K562 (cell line): ENCODE measurements around the gene CLDN24. TPM values are rescaled to one million over a fixed set of nuclear protein-coding genes. Genes with fewer than 3 reads are reported as not detected.

Experiments used
- CBX5 ChIP-seq: IDR thresholded peaks from 2 replicates; pipeline ENCODE4 v1.6.1; 2014; ENCODE audit warnings: low read depth, borderline replicate concordance
- DPF2 ChIP-seq: fragments of 450-650 bp; IDR thresholded peaks from 2 replicates; pipeline ENCODE4 v1.6.1; 2016
- NR1H2 ChIP-seq: sonication (generic); formaldehyde crosslinking; IDR thresholded peaks from 2 replicates; pipeline ENCODE4 v1.4.0; 2020; ENCODE audit warnings: mild to moderate bottlenecking, missing genetic modification reagents
- PCBP2 ChIP-seq: fragments of 200-400 bp; formaldehyde crosslinking; IDR thresholded peaks from 2 replicates; pipeline ENCODE4 v1.6.1; 2018; ENCODE audit warnings: low read length, low read depth, mild to moderate bottlenecking, moderate library complexity; ENCODE audit not compliant: poor library complexity, severe bottlenecking
- PHTF2 ChIP-seq: fragments of 250-450 bp; sonication (Bioruptor Pico); IDR thresholded peaks from 2 replicates; pipeline ENCODE4 v1.5.0; 2021; ENCODE audit warnings: mild to moderate bottlenecking
- TOE1 ChIP-seq, 2 experiments: fragments of 450-650 bp in 1 of 2; sonication (generic) in 1 of 2; formaldehyde crosslinking in 1 of 2; IDR thresholded peaks; 2 replicates each; pipeline versions ENCODE4 v1.7.1 to v1.8.0; 2016 to 2022; ENCODE audit warnings: borderline replicate concordance in 2 of 2, mild to moderate bottlenecking in 2 of 2, antibody characterized with exemption in 1 of 2, inconsistent platforms in 1 of 2, low read depth in 1 of 2, missing genetic modification reagents in 1 of 2, moderate library complexity in 1 of 2
- YY1 ChIP-seq, 3 experiments: IDR thresholded peaks; 2 replicates each; pipeline ENCODE4 v1.6.1; 2011; ENCODE audit warnings: low read length in 2 of 3, mild to moderate bottlenecking in 2 of 3, moderate library complexity in 2 of 3, borderline replicate concordance in 1 of 3, control low read depth in 1 of 3, low read depth in 1 of 3; ENCODE audit not compliant: insufficient read depth in 3 of 3, insufficient replicate concordance in 2 of 3, control insufficient read depth in 1 of 3, insufficient read length in 1 of 3; ENCODE audit errors: extremely low read depth in 1 of 3
- polyA plus RNA-seq, 8 experiments: library from polyadenylated mRNA; depleted of rRNA in 4 of 8; stranded (reverse) in 5 of 8; unstranded in 3 of 8; fragments of >200 nt; fragmentation: Nextera tagmentation in 2 of 8; fragmentation: Illumina TruSeq in 1 of 8; extraction: Ambion mirVana in 2 of 8; extraction: Trizol in 1 of 8; gene quantifications; 2 replicates each; pipeline versions ENCODE4 v1.2.1 to v1.2.3, GENCODE V29; 2011 to 2014; ENCODE audit warnings: inconsistent platforms in 1 of 8, missing spikeins in 1 of 8
- total RNA-seq, 7 experiments: library from RNA; depleted of rRNA in 6 of 7; stranded (reverse); fragments of >200 nt in 6 of 7; fragmentation: Illumina TruSeq in 2 of 7; extraction: Trizol in 2 of 7; gene quantifications; 2 replicates each; pipeline versions ENCODE4 v1.2.1 to v1.2.3, GENCODE V29; 2011 to 2021; ENCODE audit warnings: low replicate concordance in 1 of 7
- TF ChIP-seq, protein P1 (sequence below): fragments of 200-800 bp; sonication (Bioruptor generic); IDR thresholded peaks from 2 replicates; pipeline ENCODE4 v1.6.1; 2016; ENCODE audit warnings: missing genetic modification characterization, missing compliant biosample characterization

CLDN24 gene
- total and polyA plus RNA-seq, 9 of the 15 experiments (the other 6 are each of a cell fraction or from before 2014, with no cell fraction given): not detected

GRCh38 chr4:183348706-183349659 lies 26.8 kb upstream of the CLDN24 start (continued):
- TF ChIP-seq PCBP2 (no peak), YY1 (IDR thresholded peaks at IDR 0.05; ENCODE audit: borderline replicate concordance in 1 of 3, control insufficient read depth in 1 of 3, extremely low read depth in 1 of 3, insufficient read depth in 3 of 3, insufficient read length in 1 of 3, insufficient replicate concordance in 2 of 3, low read depth in 1 of 3, low read length in 2 of 3) (peak in 1 of 3 experiments; percentile 78), DPF2 (peak; percentile 66), NR1H2 (CRISPR knock-in tag) (no peak), TOE1 (IDR thresholded peaks at IDR 0.05; ENCODE audit: borderline replicate concordance) (no peak), TOE1 (CRISPR knock-in tag; IDR thresholded peaks at IDR 0.05; ENCODE audit: borderline replicate concordance, low read depth) (0 out of 2 replicates have a peak, but pooled peaks have one; percentile 63), CBX5 (no peak), PHTF2 (CRISPR knock-in tag) (peak; percentile 97)
- TF ChIP-seq, protein P1, sequence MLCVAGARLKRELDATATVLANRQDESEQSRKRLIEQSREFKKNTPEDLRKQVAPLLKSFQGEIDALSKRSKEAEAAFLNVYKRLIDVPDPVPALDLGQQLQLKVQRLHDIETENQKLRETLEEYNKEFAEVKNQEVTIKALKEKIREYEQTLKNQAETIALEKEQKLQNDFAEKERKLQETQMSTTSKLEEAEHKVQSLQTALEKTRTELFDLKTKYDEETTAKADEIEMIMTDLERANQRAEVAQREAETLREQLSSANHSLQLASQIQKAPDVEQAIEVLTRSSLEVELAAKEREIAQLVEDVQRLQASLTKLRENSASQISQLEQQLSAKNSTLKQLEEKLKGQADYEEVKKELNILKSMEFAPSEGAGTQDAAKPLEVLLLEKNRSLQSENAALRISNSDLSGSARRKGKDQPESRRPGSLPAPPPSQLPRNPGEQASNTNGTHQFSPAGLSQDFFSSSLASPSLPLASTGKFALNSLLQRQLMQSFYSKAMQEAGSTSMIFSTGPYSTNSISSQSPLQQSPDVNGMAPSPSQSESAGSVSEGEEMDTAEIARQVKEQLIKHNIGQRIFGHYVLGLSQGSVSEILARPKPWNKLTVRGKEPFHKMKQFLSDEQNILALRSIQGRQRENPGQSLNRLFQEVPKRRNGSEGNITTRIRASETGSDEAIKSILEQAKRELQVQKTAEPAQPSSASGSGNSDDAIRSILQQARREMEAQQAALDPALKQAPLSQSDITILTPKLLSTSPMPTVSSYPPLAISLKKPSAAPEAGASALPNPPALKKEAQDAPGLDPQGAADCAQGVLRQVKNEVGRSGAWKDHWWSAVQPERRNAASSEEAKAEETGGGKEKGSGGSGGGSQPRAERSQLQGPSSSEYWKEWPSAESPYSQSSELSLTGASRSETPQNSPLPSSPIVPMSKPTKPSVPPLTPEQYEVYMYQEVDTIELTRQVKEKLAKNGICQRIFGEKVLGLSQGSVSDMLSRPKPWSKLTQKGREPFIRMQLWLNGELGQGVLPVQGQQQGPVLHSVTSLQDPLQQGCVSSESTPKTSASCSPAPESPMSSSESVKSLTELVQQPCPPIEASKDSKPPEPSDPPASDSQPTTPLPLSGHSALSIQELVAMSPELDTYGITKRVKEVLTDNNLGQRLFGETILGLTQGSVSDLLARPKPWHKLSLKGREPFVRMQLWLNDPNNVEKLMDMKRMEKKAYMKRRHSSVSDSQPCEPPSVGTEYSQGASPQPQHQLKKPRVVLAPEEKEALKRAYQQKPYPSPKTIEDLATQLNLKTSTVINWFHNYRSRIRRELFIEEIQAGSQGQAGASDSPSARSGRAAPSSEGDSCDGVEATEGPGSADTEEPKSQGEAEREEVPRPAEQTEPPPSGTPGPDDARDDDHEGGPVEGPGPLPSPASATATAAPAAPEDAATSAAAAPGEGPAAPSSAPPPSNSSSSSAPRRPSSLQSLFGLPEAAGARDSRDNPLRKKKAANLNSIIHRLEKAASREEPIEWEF (CRISPR knock-in tag): peak; percentile 100
